Esophagus squamous epithelium (tissue), 5 donors: ENCODE measurements around the gene BACE1-AS. TPM values are rescaled to one million over a fixed set of nuclear protein-coding genes. Genes with fewer than 3 reads are reported as not detected.

Experiments used
- DNase-seq: peaks from one replicate; lab custom pipeline; 2025; lab: John Stamatoyannopoulos, UW
- H3K27ac ChIP-seq, 4 donors: fragments of 200-600 bp; sonication (generic); one replicate each; pipeline ENCODE4 v1.5.1; 2016 to 2019; ENCODE audit warnings: mild to moderate bottlenecking in 1 of 4
- H3K27me3 ChIP-seq, 4 donors: fragments of 200-600 bp; sonication (generic); 1 replicate in 3 of 4; 2 replicates in 1 of 4; pipeline versions ENCODE4 v1.5.1 to v1.6.0; 2017 to 2021; ENCODE audit warnings: antibody characterized with exemption in 1 of 4
- H3K36me3 ChIP-seq, 3 donors: fragments of 200-600 bp; sonication (generic); one replicate each; pipeline ENCODE4 v1.5.1; 2016 to 2019
- H3K4me1 ChIP-seq, 3 donors: fragments of 200-600 bp; sonication (generic); one replicate each; pipeline ENCODE4 v1.5.1; 2017 to 2019
- H3K4me3 ChIP-seq, 4 donors: fragments of 200-600 bp; sonication (generic); 1 replicate in 3 of 4; 2 replicates in 1 of 4; pipeline ENCODE4 v1.5.1; 2016 to 2019; ENCODE audit warnings: mild to moderate bottlenecking in 2 of 4, moderate library complexity in 1 of 4
- H3K9me3 ChIP-seq, 3 donors: fragments of 200-600 bp; sonication (generic); one replicate each; pipeline ENCODE4 v1.5.1; 2016 to 2019
- POLR2A ChIP-seq, 4 donors: fragments of 450-650 bp; IDR thresholded peaks; one replicate each; pipeline ENCODE4 v1.6.1; 2017; ENCODE audit warnings: antibody characterized with exemption in 4 of 4, mild to moderate bottlenecking in 4 of 4, moderate library complexity in 3 of 4
- WGBS, 2 donors: methylation state at CpG; one replicate each; pipeline ENCODE4 v1.1.5; 2018; 5-methylcytosine and 5-hydroxymethylcytosine counted together
- intact Hi-C: fragments of 100-400 bp; cut with DNase I; formaldehyde crosslinking; loops from one replicate; pipeline ENCODE4 v1.15.0; 2022
- total RNA-seq, 4 donors: library from RNA; depleted of rRNA; stranded (reverse); fragments of >200 nt; gene quantifications; one replicate each; pipeline ENCODE4 v1.1.0, GENCODE V29; 2016
- TF ChIP-seq, protein P1 (sequence below), 6 experiments: fragments of 450-650 bp in 4 of 6; fragments of 200-600 bp in 2 of 6; sonication (generic) in 2 of 6; IDR thresholded peaks; one replicate each; pipeline ENCODE4 v1.5.1; 2016 to 2019; ENCODE audit warnings: antibody characterized with exemption in 6 of 6, mild to moderate bottlenecking in 4 of 6, moderate library complexity in 4 of 6
- donor health status: DM: yes; HTN: yes; CAD: no.

BACE1-AS gene
- 1 to 10 TPM; 2.0 to 5.7 (median 3.6) TPM for total RNA-seq

GRCh38 chr11:117290809-117291396, at the start of gene BACE1-AS:
TSS of gene BACE1-AS (plus strand) at chr11:117291346.
- DNase-seq, result no peak
- no peaks in the 10 kb centered on the region for H3K4me1 ChIP-seq
- intact Hi-C loops, result no loop called here
- no peaks in the 10 kb centered on the region for H3K9me3 ChIP-seq
- peaks cover 9 to 100% (median 9%) of the 10 kb centered on the region in 3 donors for H3K36me3 ChIP-seq
- TF ChIP-seq, protein P1, sequence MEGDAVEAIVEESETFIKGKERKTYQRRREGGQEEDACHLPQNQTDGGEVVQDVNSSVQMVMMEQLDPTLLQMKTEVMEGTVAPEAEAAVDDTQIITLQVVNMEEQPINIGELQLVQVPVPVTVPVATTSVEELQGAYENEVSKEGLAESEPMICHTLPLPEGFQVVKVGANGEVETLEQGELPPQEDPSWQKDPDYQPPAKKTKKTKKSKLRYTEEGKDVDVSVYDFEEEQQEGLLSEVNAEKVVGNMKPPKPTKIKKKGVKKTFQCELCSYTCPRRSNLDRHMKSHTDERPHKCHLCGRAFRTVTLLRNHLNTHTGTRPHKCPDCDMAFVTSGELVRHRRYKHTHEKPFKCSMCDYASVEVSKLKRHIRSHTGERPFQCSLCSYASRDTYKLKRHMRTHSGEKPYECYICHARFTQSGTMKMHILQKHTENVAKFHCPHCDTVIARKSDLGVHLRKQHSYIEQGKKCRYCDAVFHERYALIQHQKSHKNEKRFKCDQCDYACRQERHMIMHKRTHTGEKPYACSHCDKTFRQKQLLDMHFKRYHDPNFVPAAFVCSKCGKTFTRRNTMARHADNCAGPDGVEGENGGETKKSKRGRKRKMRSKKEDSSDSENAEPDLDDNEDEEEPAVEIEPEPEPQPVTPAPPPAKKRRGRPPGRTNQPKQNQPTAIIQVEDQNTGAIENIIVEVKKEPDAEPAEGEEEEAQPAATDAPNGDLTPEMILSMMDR (IDR thresholded peaks at IDR 0.05), result no peak
- no peak for TF ChIP-seq POLR2A (IDR thresholded peaks at IDR 0.05)
- 89 to 93% methylated on average over 8 of the region's 8 CpGs for WGBS, 2 donors
- H3K27ac ChIP-seq, result no peak within 1 kb of the TSS
- H3K27me3 ChIP-seq, result no peaks in the 10 kb centered on the region
- no peak within 1 kb of the TSS for H3K4me3 ChIP-seq

GRCh38 chr11:117248341-117248740, 42.8 kb upstream of the BACE1-AS start:
- H3K4me3 ChIP-seq, result no peak overlapping the region
- 86 to 93% methylated on average over 4 of the region's 4 CpGs for WGBS, 2 donors
- no peak overlapping the region for H3K27ac ChIP-seq
- H3K27me3 ChIP-seq, result no peaks in the 10 kb centered on the region
- no peaks in the 10 kb centered on the region for H3K4me1 ChIP-seq
- TF ChIP-seq, protein P1 (IDR thresholded peaks at IDR 0.05), result no peak
- H3K9me3 ChIP-seq, result no peaks in the 10 kb centered on the region
- H3K36me3 ChIP-seq, result peaks cover 0 to 81% (median 19%) of the 10 kb centered on the region in 3 donors
- no peak for DNase-seq
- intact Hi-C loops, result no loop called here

GRCh38 chr11:117249571-117249970, 41.6 kb upstream of the BACE1-AS start:
- Histone ChIP-seq H3K36me3 (peaks cover 0 to 81% (median 18%) of the 10 kb centered on the region in 3 donors), H3K27ac (no peak overlapping the region), H3K9me3 (no peaks in the 10 kb centered on the region), H3K4me1 (no peaks in the 10 kb centered on the region), H3K27me3 (no peaks in the 10 kb centered on the region), H3K4me3 (no peak overlapping the region)
- TF ChIP-seq POLR2A (IDR thresholded peaks at IDR 0.05), result no peak
- TF ChIP-seq, protein P1 (IDR thresholded peaks at IDR 0.05), result no peak
- no peak for DNase-seq
- intact Hi-C loops, result no loop called here
- 85 to 88% methylated on average over 3 to 4 of the region's 4 CpGs for WGBS, 2 donors

DNA sequence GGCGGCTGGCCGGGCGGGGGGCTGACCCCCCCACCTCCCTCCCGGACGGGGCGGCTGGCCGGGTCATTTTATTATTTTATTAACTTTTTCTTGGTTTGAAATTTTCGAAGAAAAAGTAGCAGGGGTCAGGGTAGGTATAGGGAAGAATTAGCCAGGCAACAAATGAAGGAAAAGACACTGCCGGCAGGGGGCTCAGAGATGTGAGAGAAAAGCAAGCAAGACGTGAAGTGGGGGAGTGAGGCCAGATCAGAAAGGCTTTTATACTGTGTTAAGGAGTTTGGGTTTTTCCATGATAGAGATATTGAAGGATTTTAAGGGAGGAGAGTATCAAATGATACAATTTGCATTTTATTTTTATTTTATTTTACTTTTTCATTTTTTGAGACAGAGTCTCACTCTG, 39.6 kb upstream of the BACE1-AS start:
- no peaks in the 10 kb centered on the region for H3K27me3 ChIP-seq
- intact Hi-C loops, result no loop called here
- H3K9me3 ChIP-seq, result no peaks in the 10 kb centered on the region
- DNase-seq, result no peak
- peaks cover 0 to 12% (median 0%) of the 10 kb centered on the region in 3 donors for H3K4me1 ChIP-seq
- TF ChIP-seq, protein P1 (IDR thresholded peaks at IDR 0.05), result no peak
- TF ChIP-seq POLR2A (IDR thresholded peaks at IDR 0.05), result no peak
- no peak overlapping the region for H3K27ac ChIP-seq
- peaks cover 0 to 73% (median 13%) of the 10 kb centered on the region in 3 donors for H3K36me3 ChIP-seq
- 87% methylated on average over 2 to 3 of the region's 10 CpGs for WGBS, 2 donors
- no peak overlapping the region for H3K4me3 ChIP-seq

GRCh38 chr11:117255966-117256365, 35.2 kb upstream of the BACE1-AS start:
- WGBS, 2 donors, result 44 to 46% methylated on average over 3 of the region's 3 CpGs
- Histone ChIP-seq H3K27ac (peak overlapping the region in 3 of 4 donors; percentile 47 to 75 (median 73)), H3K27me3 (no peaks in the 10 kb centered on the region), H3K9me3 (no peaks in the 10 kb centered on the region), H3K4me3 (no peak overlapping the region), H3K4me1 (peaks cover 0 to 17% (median 5%) of the 10 kb centered on the region in 3 donors), H3K36me3 (peaks cover 0 to 43% (median 11%) of the 10 kb centered on the region in 3 donors)
- no peak for TF ChIP-seq POLR2A (IDR thresholded peaks at IDR 0.05)
- no peak for DNase-seq
- intact Hi-C loops, result no loop called here
